ENCODE results near the gene ELOVL7. TPM values are rescaled to one million over a fixed set of nuclear protein-coding genes. Genes with fewer than 3 reads are reported as not detected.

The ELOVL7 gene
- total and polyA plus RNA-seq, 2 of the 4 experiments (the other 2 are of a cell fraction), result 0.18 TPM; not detected in 1

DNA sequence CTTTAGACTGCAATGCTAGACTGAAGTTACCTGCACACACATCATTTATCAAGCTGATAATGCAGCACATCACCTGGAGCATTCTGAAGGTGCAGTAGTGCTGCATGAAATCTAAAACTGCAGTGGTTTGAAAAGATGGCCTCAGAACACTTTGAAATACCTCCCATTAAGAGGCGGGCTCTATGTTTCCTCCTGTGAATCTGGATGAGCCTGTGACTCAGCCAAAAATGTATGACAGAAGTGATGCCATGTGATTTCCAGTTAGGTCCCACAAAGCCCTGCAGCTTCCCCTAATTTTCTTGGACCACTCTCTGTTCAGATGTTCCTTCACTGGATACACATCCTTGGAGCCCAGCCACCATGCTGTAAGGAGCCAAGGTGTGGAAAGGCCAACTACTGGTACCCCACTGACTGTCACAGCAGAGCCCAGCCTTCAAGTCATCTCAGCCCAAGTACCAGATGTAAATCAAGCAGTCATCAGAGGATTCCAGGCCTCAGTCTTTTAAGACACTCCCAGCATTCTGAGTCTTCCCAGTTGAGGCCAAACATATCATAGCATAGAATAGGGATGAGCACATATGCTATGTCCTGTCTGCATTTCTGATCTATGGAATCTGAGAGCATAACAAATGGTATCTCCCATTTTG lies 116.9 kb downstream of the ELOVL7 start:
- H2BK15ac ChIP-seq (ENCODE audit: low read depth, low read length), result no peak overlapping the region
- POLR2A ChIA-PET (ENCODE audit: unreplicated experiment), result no interaction called here
- H3K23ac ChIP-seq (ENCODE audit: low read depth, low read length), result no peak overlapping the region
- H2BK120ac ChIP-seq (ENCODE audit: low read depth, low read length), result no peak overlapping the region
- intact Hi-C loops (cut with micrococcal nuclease), result no loop called here
- H4K20me1 ChIP-seq (ENCODE audit: insufficient read depth, low read length), result no peaks in the 10 kb centered on the region
- in situ Hi-C loops (cut with MboI; ENCODE audit: low sequenced_read_pairs), result no loop called here
- H2BK20ac ChIP-seq (ENCODE audit: low read depth, low read length), result no peak overlapping the region
- dilution Hi-C loops (cut with HindIII; ENCODE audit: low sequenced_read_pairs, unreplicated experiment), result no loop called here
- DNase-seq (no peak), ATAC-seq (ENCODE audit: low read depth) (no peak)
- H2AK5ac ChIP-seq (ENCODE audit: low read depth, low read length), result no peak overlapping the region
- H3K56ac ChIP-seq (ENCODE audit: extremely low read depth, insufficient read depth, low read length), result no peak overlapping the region
- no peak overlapping the region for H3K14ac ChIP-seq (replicated peaks; ENCODE audit: low read depth, low read length)
- H4K5ac ChIP-seq (ENCODE audit: low read depth, low read length), result no peak overlapping the region
- BruUV-seq (replicated peaks), result no TSS peak
- no peaks in the 10 kb centered on the region for H3K9me1 ChIP-seq (ENCODE audit: insufficient read depth, low read length)
- H2AFZ ChIP-seq (replicated peaks; ENCODE audit: low read length, poor library complexity), result no peak overlapping the region
- no peaks in the 10 kb centered on the region for H3K4me1 ChIP-seq (ENCODE audit: control insufficient read depth, insufficient read depth, low read length)
- no peak overlapping the region for H3K4me3 ChIP-seq (ENCODE audit: insufficient read depth, low read depth, low read length)
- no peak overlapping the region for H2AK9ac ChIP-seq (replicated peaks; ENCODE audit: low read depth, low read length, poor library complexity)
- no peak overlapping the region for H2BK5ac ChIP-seq (ENCODE audit: low read depth, low read length, poor library complexity, severe bottlenecking)
- WGBS, 2 experiments (ENCODE audit: extremely low coverage in 2 of 2, insufficient read length in 1 of 2), result no CpG with 5 or more reads among the region's 1 CpG
- no peak overlapping the region for H4K91ac ChIP-seq (ENCODE audit: insufficient read depth, low read depth, low read length)
- H3K79me1 ChIP-seq (ENCODE audit: low read depth in 1 of 2, low read length in 2 of 2), result no peaks in the 10 kb centered on the region
- no peak overlapping the region for H3K27ac ChIP-seq (ENCODE audit: insufficient read depth, low read length)
- H3K9ac ChIP-seq (ENCODE audit: low read depth, low read length), result no peak overlapping the region
- no peaks in the 10 kb centered on the region for H3K36me3 ChIP-seq (ENCODE audit: control insufficient read depth, insufficient read depth, low read length)
- no peaks in the 10 kb centered on the region for H3K27me3 ChIP-seq (ENCODE audit: control insufficient read depth, insufficient read depth, low read length)
- no peak for TF ChIP-seq RCOR1 (IDR thresholded peaks at IDR 0.05; ENCODE audit: insufficient replicate concordance, low read length)
- no peak for TF ChIP-seq CHD1 (IDR thresholded peaks at IDR 0.05; ENCODE audit: low read depth, low read length)
- no peak for TF ChIP-seq FOS (IDR thresholded peaks at IDR 0.05; ENCODE audit: low read depth, low read length)
- TF ChIP-seq POLR2A (IDR thresholded peaks at IDR 0.05; ENCODE audit: low read depth, low read length), result no peak
- no peak for TF ChIP-seq USF2 (IDR thresholded peaks at IDR 0.05; ENCODE audit: low read depth, low read length)
- no peak for TF ChIP-seq SMC3 (IDR thresholded peaks at IDR 0.05; ENCODE audit: low read depth, low read length)
- TF ChIP-seq MXI1 (IDR thresholded peaks at IDR 0.05; ENCODE audit: borderline replicate concordance, low read depth, low read length), result no peak
- no peak for TF ChIP-seq BHLHE40 (IDR thresholded peaks at IDR 0.05; ENCODE audit: low read depth, low read length)
- TF ChIP-seq CEBPB (IDR thresholded peaks at IDR 0.05; ENCODE audit: low read depth, low read length), result no peak
- no peak for TF ChIP-seq ELK1 (IDR thresholded peaks at IDR 0.05; ENCODE audit: borderline replicate concordance, low read depth, low read length)
- no peak for TF ChIP-seq MAFK (IDR thresholded peaks at IDR 0.05; ENCODE audit: low read depth, low read length)
- no peak for TF ChIP-seq NFE2L2 (IDR thresholded peaks at IDR 0.05; ENCODE audit: low read depth, low read length)
- TF ChIP-seq RAD21 (IDR thresholded peaks at IDR 0.05; ENCODE audit: low read length), result no peak
- no peak for TF ChIP-seq RFX5 (IDR thresholded peaks at IDR 0.05; ENCODE audit: low read depth, low read length)
- TF ChIP-seq MAZ (IDR thresholded peaks at IDR 0.05; ENCODE audit: borderline replicate concordance, low read depth, low read length), result no peak
- TF ChIP-seq, protein P1, sequence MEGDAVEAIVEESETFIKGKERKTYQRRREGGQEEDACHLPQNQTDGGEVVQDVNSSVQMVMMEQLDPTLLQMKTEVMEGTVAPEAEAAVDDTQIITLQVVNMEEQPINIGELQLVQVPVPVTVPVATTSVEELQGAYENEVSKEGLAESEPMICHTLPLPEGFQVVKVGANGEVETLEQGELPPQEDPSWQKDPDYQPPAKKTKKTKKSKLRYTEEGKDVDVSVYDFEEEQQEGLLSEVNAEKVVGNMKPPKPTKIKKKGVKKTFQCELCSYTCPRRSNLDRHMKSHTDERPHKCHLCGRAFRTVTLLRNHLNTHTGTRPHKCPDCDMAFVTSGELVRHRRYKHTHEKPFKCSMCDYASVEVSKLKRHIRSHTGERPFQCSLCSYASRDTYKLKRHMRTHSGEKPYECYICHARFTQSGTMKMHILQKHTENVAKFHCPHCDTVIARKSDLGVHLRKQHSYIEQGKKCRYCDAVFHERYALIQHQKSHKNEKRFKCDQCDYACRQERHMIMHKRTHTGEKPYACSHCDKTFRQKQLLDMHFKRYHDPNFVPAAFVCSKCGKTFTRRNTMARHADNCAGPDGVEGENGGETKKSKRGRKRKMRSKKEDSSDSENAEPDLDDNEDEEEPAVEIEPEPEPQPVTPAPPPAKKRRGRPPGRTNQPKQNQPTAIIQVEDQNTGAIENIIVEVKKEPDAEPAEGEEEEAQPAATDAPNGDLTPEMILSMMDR (conservative IDR thresholded peaks at IDR 0.05; ENCODE audit: low read depth, low read length), result no peak
- no peaks in the 10 kb centered on the region for H3K9me3 ChIP-seq (ENCODE audit: control insufficient read depth, insufficient read depth, low read length)
- no peak overlapping the region for H3K4me2 ChIP-seq (ENCODE audit: low read depth, low read length)
- H4K8ac ChIP-seq (ENCODE audit: low read depth in 2 of 2, low read length in 2 of 2), result no peak overlapping the region
- H3K18ac ChIP-seq (ENCODE audit: low read depth, low read length), result no peak overlapping the region
- CTCF ChIA-PET, result no interaction called here
- H3K4ac ChIP-seq (ENCODE audit: low read depth, low read length), result no peak overlapping the region

All from IMR-90 (cell line).